Upper lobe of left lung (tissue), 4 donors: ENCODE measurements around the gene SIPA1L2.

Experiments
- CTCF ChIP-seq, 6 experiments: fragments of 450-650 bp in 4 of 6; fragments of 200-600 bp in 2 of 6; sonication (generic) in 2 of 6; IDR thresholded peaks; one replicate each; pipeline ENCODE4 v1.5.1; 2016 to 2019; ENCODE audit warnings: antibody characterized with exemption in 6 of 6
- EP300 ChIP-seq, 4 donors: sonication (generic); formaldehyde crosslinking; IDR thresholded peaks; one replicate each; pipeline ENCODE4 v1.5.1; 2017; ENCODE audit warnings: antibody characterized with exemption in 4 of 4, control low read depth in 2 of 4

- no peak for TF ChIP-seq EP300 (IDR thresholded peaks at IDR 0.05)
- TF ChIP-seq CTCF (IDR thresholded peaks at IDR 0.05), result no peak
Observed at GRCh38 chr1:232608427-232608826, 21.5 kb downstream of the SIPA1L2 start.
